Left ventricle myocardium inferior (tissue), 1 donor: ENCODE data around the gene MTRFR. TPM values are rescaled to one million over a fixed set of nuclear protein-coding genes. Genes with fewer than 3 reads are reported as not detected.

Experiments
- DNase-seq: peaks from one replicate; pipeline ENCODE4 v3.0.0-alpha.2; 2020
- H3K27ac ChIP-seq: fragments of 200-600 bp; replicated peaks from 2 replicates; pipeline ENCODE4 v1.8.0; 2021
- H3K27me3 ChIP-seq: fragments of 200-600 bp; 2 replicates; pipeline ENCODE4 v1.8.0; 2021; ENCODE audit warnings: low read depth
- H3K36me3 ChIP-seq: fragments of 200-600 bp; 2 replicates; pipeline ENCODE4 v1.8.0; 2021
- H3K4me1 ChIP-seq: fragments of 200-600 bp; 2 replicates; pipeline ENCODE4 v1.8.0; 2021
- H3K4me3 ChIP-seq: fragments of 200-600 bp; 2 replicates; pipeline ENCODE4 v1.8.0; 2021; ENCODE audit warnings: mild to moderate bottlenecking, moderate library complexity
- H3K9me3 ChIP-seq: fragments of 200-600 bp; replicated peaks from 2 replicates; pipeline ENCODE4 v1.8.0; 2021
- CTCF ChIP-seq: fragments of 200-600 bp; IDR thresholded peaks from 2 replicates; pipeline ENCODE4 v1.8.0; 2021; ENCODE audit warnings: antibody characterized with exemption, mild to moderate bottlenecking, borderline replicate concordance
- intact Hi-C: fragments of 100-400 bp; cut with micrococcal nuclease; formaldehyde crosslinking; loops from one replicate; pipeline ENCODE4 v1.11.0; 2022
- total RNA-seq: library from RNA; stranded (reverse); fragmentation: NEBNext Ultra II Directional; extraction: Animal tissue kit (Norgen Biotek cat#: 25700); gene quantifications from one replicate; pipeline ENCODE4 v1.2.1, GENCODE V29; 2021
- donor health status: DM: no; HTN: yes; CAD: no; lungs with severe emphysema.

MTRFR gene
- total RNA-seq, 1 donor from 2014 or later: 8.4 TPM

DNA sequence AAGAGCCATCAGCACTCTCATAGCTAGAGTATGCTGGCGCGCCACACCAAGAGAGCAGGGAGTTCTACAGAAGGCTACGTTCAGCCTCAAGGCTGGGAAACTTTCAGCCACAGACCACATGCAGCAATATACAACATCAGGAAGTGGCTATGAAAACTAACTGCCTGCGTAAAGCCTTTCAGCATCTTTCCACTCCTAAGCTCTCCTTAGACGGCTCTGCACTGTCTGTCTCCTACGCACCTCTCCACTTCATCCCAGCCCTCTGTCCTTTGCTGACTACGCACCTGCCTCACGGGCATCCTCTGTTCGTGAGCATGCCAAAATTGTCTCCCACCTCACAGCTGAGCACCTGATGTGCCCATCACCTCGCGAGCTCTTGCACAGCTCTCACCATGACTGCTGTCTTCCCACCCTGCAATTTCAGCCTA is 10.0 kb upstream of the MTRFR start:
- H3K9me3 ChIP-seq: no peaks in the 10 kb centered on the region
- intact Hi-C loops: no loop called here
- no peaks in the 10 kb centered on the region for H3K4me1 ChIP-seq
- no peak for TF ChIP-seq CTCF
- H3K27me3 ChIP-seq: no peaks in the 10 kb centered on the region
- DNase-seq: no peak
- no peak overlapping the region for H3K27ac ChIP-seq
- no peak overlapping the region for H3K4me3 ChIP-seq
- H3K36me3 ChIP-seq: peaks cover 43% of the 10 kb centered on the region

DNA sequence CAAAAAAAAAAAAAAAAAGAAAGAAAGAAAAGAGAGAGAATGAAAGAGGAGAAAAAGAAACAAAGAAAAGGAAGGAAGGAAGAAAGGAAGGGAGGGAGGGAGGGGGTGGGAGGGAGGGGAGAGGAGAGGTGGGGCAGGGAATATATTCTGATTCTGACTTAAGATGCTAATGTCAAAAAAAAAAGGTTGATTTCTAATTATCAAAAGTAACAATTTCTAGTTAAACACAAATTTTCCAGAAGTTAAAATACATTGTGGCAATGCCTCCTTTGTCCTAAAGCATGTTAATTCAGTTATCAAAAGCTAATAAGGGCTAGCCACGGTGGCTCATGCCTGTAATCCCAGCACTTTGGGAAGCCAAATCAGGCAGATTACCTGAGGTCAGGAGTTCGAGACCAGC is 7.8 kb upstream of the MTRFR start:
- DNase-seq: no peak
- H3K4me3 ChIP-seq: no peak overlapping the region
- H3K27ac ChIP-seq: no peak overlapping the region
- intact Hi-C loops: no loop called here
- no peaks in the 10 kb centered on the region for H3K9me3 ChIP-seq
- peaks cover 33% of the 10 kb centered on the region for H3K36me3 ChIP-seq
- TF ChIP-seq CTCF: no peak
- H3K27me3 ChIP-seq: no peaks in the 10 kb centered on the region
- H3K4me1 ChIP-seq: peaks cover 14% of the 10 kb centered on the region

DNA sequence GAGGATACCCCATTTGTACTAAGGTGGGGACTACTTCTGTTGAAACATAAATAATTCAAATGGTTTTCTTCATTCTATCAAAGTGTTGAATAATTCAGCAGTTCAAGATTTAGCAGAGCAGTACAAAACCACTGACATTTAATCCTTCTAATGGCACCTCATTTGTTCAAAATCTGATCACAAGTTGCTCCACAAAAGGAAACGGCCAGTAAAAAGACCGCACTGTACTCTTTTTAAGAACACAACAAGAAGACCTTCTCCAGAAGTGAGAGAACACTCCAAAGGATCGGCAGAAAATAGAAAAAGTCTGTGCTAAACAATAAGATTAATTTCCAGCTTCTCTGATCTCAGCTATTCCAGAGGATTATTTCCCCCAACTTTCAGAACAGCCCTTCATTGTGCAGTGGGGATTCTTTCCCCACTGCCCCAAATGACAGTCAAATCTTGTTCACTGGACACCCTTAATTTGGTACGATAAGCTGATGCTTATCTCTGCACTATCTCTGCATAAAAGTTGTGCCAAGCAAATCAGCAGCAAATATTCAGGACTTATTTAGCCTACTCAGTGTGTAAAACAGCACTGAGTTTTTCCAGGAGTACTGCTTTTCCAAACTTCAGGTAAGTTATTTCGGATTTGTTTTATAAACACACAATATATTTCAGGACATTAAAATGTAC is 5.5 kb upstream of the MTRFR start:
- H3K27ac ChIP-seq: no peak overlapping the region
- intact Hi-C loops: no loop called here
- DNase-seq: no peak
- peaks cover 34% of the 10 kb centered on the region for H3K4me1 ChIP-seq
- peaks cover 10% of the 10 kb centered on the region for H3K36me3 ChIP-seq
- no peak for TF ChIP-seq CTCF
- no peaks in the 10 kb centered on the region for H3K27me3 ChIP-seq
- H3K9me3 ChIP-seq: no peaks in the 10 kb centered on the region
- H3K4me3 ChIP-seq: no peak overlapping the region

DNA sequence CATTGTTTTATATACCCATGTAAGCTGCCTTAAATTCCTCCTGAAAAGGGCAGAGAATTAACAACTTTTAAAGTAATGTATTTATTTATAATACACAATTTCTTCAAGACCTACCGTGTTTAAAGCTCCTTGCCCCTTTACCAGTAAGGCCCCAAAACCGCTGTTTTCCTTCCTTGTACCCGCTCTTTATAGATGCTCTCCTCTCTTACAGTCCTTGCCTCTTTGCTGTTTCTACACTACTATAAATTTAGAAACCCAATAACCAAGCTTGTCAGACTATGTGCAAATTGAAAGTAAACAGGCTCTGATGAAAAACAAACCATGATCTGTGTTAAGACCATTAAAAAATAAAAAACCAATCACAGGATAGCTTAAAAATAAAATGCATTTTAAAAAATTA is 4.2 kb upstream of the MTRFR start:
- DNase-seq: no peak
- Histone ChIP-seq H3K4me3 (no peak overlapping the region), H3K4me1 (peaks cover 42% of the 10 kb centered on the region), H3K36me3 (no peaks in the 10 kb centered on the region), H3K9me3 (no peaks in the 10 kb centered on the region), H3K27ac (no peak overlapping the region), H3K27me3 (no peaks in the 10 kb centered on the region)
- intact Hi-C loops: no loop called here
- no peak for TF ChIP-seq CTCF

DNA sequence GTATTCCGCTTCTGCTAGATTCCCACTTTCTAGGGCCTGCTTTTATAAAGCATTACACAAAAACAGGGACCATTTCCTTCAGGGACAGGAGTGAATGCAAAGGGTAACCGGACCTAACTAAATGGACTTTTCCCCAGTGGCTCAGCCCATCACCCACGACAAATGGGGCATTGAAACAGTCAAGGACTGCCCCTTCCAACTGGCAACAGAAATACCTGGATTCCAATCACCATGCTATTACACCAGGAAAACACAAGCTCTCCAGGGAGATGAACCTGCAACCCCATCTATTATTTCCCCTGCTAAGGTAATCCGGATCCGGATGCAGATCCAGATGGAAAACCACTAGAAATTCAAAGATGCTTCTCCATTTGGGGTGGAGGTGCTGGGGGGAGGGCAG is 1.3 kb upstream of the MTRFR start:
- intact Hi-C loops: loop anchor here (10.0 kb wide), 1 partner anchor 247 kb away; the partner anchor contains the start of gene ARL6IP4
- Histone ChIP-seq H3K4me1 (peaks cover 65% of the 10 kb centered on the region), H3K9me3 (no peaks in the 10 kb centered on the region), H3K4me3 (peak overlapping the region; percentile 82), H3K27me3 (no peaks in the 10 kb centered on the region), H3K27ac (peak overlapping the region; percentile 94), H3K36me3 (peaks cover 7% of the 10 kb centered on the region)
- no peak for DNase-seq
- no peak for TF ChIP-seq CTCF
